GM23338 (cell line): Measurements from ENCODE around the gene LMAN2L. TPM values are rescaled to one million over a fixed set of nuclear protein-coding genes. Genes with fewer than 3 reads are reported as not detected.

Experiments used
- ATAC-seq: fragments of 200-7000 bp; cut with Tn5 transposase; 3 replicates; pipeline ENCODE4 v1.9.1; 2020
- DNase-seq: peaks from one replicate; pipeline ENCODE4 v3.0.0-alpha.2; 2015; ENCODE audit warnings: low spot score
- H2AFZ ChIP-seq: fragments of 200-600 bp; sonication (generic); 2 replicates; pipeline ENCODE4 v1.8.0; 2016; ENCODE audit warnings: antibody characterized with exemption, mild to moderate bottlenecking, moderate library complexity
- H3F3A ChIP-seq: fragments of 200-600 bp; sonication (generic); replicated peaks from 2 replicates; pipeline ENCODE4 v1.8.0; 2017; ENCODE audit warnings: antibody characterized with exemption, mixed run types, low read depth
- H3K27ac ChIP-seq: fragments of 200-600 bp; sonication (generic); 2 replicates; pipeline ENCODE4 v1.6.1; 2016; ENCODE audit warnings: low read depth
- H3K27me3 ChIP-seq: fragments of 200-600 bp; sonication (generic); 2 replicates; pipeline ENCODE4 v1.8.0; 2016; ENCODE audit warnings: mild to moderate bottlenecking, mixed run types, moderate library complexity; ENCODE audit not compliant: insufficient read depth
- H3K36me3 ChIP-seq: fragments of 200-600 bp; sonication (generic); 2 replicates; pipeline ENCODE4 v1.8.0; 2016; ENCODE audit warnings: mild to moderate bottlenecking; ENCODE audit not compliant: insufficient read depth
- H3K4me1 ChIP-seq: fragments of 200-600 bp; sonication (generic); 2 replicates; pipeline ENCODE4 v1.8.0; 2016; ENCODE audit warnings: mild to moderate bottlenecking, moderate library complexity; ENCODE audit not compliant: insufficient read depth
- H3K4me2 ChIP-seq: fragments of 200-600 bp; sonication (generic); 2 replicates; pipeline ENCODE4 v1.7.1; 2017; ENCODE audit warnings: mixed run types
- H3K4me3 ChIP-seq: fragments of 200-600 bp; sonication (generic); 2 replicates; pipeline ENCODE4 v1.6.1; 2016; ENCODE audit warnings: mixed run types
- H3K79me2 ChIP-seq: fragments of 200-600 bp; sonication (generic); replicated peaks from 2 replicates; pipeline ENCODE4 v1.8.0; 2017; ENCODE audit warnings: mild to moderate bottlenecking; ENCODE audit not compliant: insufficient read depth
- H3K9me2 ChIP-seq: fragments of 200-600 bp; sonication (generic); 2 replicates; pipeline ENCODE4 v1.8.0; 2017; ENCODE audit not compliant: insufficient read depth
- H4K20me1 ChIP-seq: fragments of 200-600 bp; sonication (generic); replicated peaks from 2 replicates; pipeline ENCODE4 v1.8.0; 2017; ENCODE audit warnings: mild to moderate bottlenecking; ENCODE audit not compliant: insufficient read depth
- H3K27ac Mint-ChIP-seq: 2 replicates; pipeline ENCODE4 v1.8.0; 2020; ENCODE audit warnings: inconsistent platforms, mild to moderate bottlenecking, moderate library complexity, mixed read lengths
- H3K27me3 Mint-ChIP-seq: 3 replicates; pipeline ENCODE4 v1.8.0; 2022; ENCODE audit warnings: low read depth, mild to moderate bottlenecking, moderate library complexity, mixed read lengths, inconsistent platforms; ENCODE audit not compliant: insufficient read depth, poor library complexity
- H3K36me3 Mint-ChIP-seq: 3 replicates; pipeline ENCODE4 v1.8.0; 2021; ENCODE audit warnings: low read depth, mild to moderate bottlenecking, inconsistent platforms, moderate library complexity, mixed read lengths
- H3K4me1 Mint-ChIP-seq: 3 replicates; pipeline ENCODE4 v1.8.0; 2020; ENCODE audit warnings: mild to moderate bottlenecking, inconsistent platforms, mixed read lengths
- H3K4me3 Mint-ChIP-seq: 3 replicates; pipeline ENCODE4 v1.8.0; 2021; ENCODE audit warnings: moderate library complexity, mild to moderate bottlenecking, inconsistent platforms, mixed read lengths
- H3K9me3 Mint-ChIP-seq: 3 replicates; pipeline ENCODE4 v1.8.0; 2020; ENCODE audit warnings: moderate library complexity, mild to moderate bottlenecking, inconsistent platforms, mixed read lengths
- CREB1 ChIP-seq: fragments of 250-450 bp; sonication (Bioruptor Pico); IDR thresholded peaks from 2 replicates; pipeline ENCODE4 v1.5.0; 2020; ENCODE audit warnings: low read depth, mild to moderate bottlenecking, moderate library complexity
- CTCF ChIP-seq, 2 experiments: fragments of 200-600 bp in 1 of 2; sonication (generic) in 1 of 2; conservative IDR thresholded peaks; 2 replicates each; pipeline versions ENCODE4 v1.5.1 to v1.6.1; 2016 to 2017; ENCODE audit warnings: antibody characterized with exemption in 2 of 2, low read depth in 2 of 2, mild to moderate bottlenecking in 2 of 2, moderate library complexity in 1 of 2
- ETS1 ChIP-seq: IDR thresholded peaks from 2 replicates; pipeline ENCODE4 v1.6.1; 2016; ENCODE audit warnings: antibody characterized with exemption
- EZH2 ChIP-seq: fragments of 200-600 bp; sonication (generic); IDR thresholded peaks from one replicate; pipeline ENCODE4 v1.8.0; 2017; ENCODE audit warnings: antibody characterized with exemption, mild to moderate bottlenecking, low read depth; ENCODE audit not compliant: unreplicated experiment
- EZH2phosphoT487 ChIP-seq: fragments of 200-600 bp; sonication (generic); IDR thresholded peaks from one replicate; pipeline ENCODE4 v1.8.1; 2018; ENCODE audit warnings: antibody characterized with exemption; ENCODE audit not compliant: unreplicated experiment
- JUNB ChIP-seq: IDR thresholded peaks from one replicate; pipeline ENCODE4 v1.6.1; 2016; ENCODE audit warnings: antibody characterized with exemption; ENCODE audit not compliant: unreplicated experiment
- NANOG ChIP-seq: IDR thresholded peaks from 2 replicates; pipeline ENCODE4 v1.6.1; 2016; ENCODE audit warnings: antibody characterized with exemption, borderline replicate concordance
- POLR2AphosphoS5 ChIP-seq: IDR thresholded peaks from 2 replicates; pipeline ENCODE4 v1.6.1; 2016; ENCODE audit warnings: antibody characterized with exemption, low read depth
- ZNF114 ChIP-seq: fragments of 250-450 bp; sonication (Bioruptor Pico); IDR thresholded peaks from 2 replicates; pipeline ENCODE4 v1.5.0; 2020; ENCODE audit warnings: mild to moderate bottlenecking, moderate library complexity
- ZNF331 ChIP-seq: fragments of 250-450 bp; sonication (Bioruptor Pico); IDR thresholded peaks from 2 replicates; pipeline ENCODE4 v1.5.0; 2020; ENCODE audit warnings: low read depth, mild to moderate bottlenecking, moderate library complexity
- polyA plus RNA-seq: library from polyadenylated mRNA; unstranded; fragments of >200 nt; fragmentation: Nextera tagmentation; extraction: Ambion mirVana; gene quantifications from 2 replicates; pipeline ENCODE4 v1.2.1, GENCODE V29; 2016
- total RNA-seq: library from RNA; depleted of rRNA; stranded (reverse); fragments of >200 nt; shearing (Covaris generic); gene quantifications from 2 replicates; pipeline ENCODE4 v1.2.3, GENCODE V29; 2014
- TF ChIP-seq, protein P1 (sequence below): IDR thresholded peaks from one replicate; pipeline ENCODE4 v1.6.1; 2018; ENCODE audit warnings: antibody characterized with exemption; ENCODE audit not compliant: unreplicated experiment

LMAN2L gene
- total and polyA plus RNA-seq, 2 experiments from 2014 or later, result 11.8 to 15.8 TPM

DNA sequence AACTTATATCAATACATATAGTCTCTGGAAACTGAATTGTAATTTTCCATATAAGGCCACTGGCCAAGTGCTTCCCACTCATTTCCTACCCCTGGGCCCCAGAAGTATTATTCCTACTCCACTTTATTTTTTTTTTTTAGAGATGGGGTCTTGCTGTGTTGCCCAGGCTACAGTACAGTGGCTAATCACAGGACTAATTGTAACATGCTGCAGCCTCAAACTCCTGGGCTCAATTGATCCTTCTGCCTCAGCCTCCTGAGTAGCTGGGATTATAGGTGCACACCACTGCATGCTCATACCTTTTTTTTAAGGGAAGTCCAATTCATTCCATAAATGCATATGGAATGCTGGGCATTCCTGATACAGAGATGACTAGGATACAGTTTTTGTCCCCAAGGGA is 14.5 kb upstream of the LMAN2L start (continued):
- TF ChIP-seq, protein P1, sequence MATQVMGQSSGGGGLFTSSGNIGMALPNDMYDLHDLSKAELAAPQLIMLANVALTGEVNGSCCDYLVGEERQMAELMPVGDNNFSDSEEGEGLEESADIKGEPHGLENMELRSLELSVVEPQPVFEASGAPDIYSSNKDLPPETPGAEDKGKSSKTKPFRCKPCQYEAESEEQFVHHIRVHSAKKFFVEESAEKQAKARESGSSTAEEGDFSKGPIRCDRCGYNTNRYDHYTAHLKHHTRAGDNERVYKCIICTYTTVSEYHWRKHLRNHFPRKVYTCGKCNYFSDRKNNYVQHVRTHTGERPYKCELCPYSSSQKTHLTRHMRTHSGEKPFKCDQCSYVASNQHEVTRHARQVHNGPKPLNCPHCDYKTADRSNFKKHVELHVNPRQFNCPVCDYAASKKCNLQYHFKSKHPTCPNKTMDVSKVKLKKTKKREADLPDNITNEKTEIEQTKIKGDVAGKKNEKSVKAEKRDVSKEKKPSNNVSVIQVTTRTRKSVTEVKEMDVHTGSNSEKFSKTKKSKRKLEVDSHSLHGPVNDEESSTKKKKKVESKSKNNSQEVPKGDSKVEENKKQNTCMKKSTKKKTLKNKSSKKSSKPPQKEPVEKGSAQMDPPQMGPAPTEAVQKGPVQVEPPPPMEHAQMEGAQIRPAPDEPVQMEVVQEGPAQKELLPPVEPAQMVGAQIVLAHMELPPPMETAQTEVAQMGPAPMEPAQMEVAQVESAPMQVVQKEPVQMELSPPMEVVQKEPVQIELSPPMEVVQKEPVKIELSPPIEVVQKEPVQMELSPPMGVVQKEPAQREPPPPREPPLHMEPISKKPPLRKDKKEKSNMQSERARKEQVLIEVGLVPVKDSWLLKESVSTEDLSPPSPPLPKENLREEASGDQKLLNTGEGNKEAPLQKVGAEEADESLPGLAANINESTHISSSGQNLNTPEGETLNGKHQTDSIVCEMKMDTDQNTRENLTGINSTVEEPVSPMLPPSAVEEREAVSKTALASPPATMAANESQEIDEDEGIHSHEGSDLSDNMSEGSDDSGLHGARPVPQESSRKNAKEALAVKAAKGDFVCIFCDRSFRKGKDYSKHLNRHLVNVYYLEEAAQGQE, result no peak
- TF ChIP-seq JUNB (no peak), ETS1 (no peak), POLR2AphosphoS5 (no peak), CREB1 (no peak), CTCF (conservative IDR thresholded peaks at IDR 0.05; ENCODE audit: low read depth in 2 of 2) (no peak)

DNA sequence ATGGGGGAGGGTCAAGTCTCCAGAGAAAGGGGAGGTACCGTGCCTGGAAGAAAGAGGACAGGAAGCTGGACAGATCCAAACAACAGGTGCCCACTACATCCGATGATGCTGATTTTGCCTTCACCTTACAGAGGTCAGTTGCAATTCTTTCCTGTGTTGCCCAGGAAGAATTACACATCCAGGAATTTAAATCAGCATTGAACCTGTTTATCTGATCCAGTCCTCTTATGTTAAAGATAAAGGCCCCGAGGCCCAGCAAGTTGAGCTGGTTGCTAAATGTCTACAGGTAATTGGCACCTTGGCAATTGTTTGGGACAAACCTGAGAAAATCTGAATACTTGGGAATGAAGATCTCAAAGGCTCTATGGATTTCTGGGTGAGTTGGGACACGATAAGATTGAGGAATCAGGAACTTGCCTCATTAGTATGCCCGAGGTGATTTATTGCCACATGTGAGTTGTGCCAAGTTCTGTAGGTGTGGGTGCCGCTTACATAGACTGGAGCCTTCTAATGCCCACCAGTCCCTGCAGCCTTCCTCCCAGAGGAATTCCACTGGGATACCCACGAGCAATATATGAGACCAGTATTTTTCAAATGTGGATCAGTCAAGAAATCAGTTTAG is 13.9 kb upstream of the LMAN2L start:
- no peak overlapping the region for H3K27ac Mint-ChIP-seq
- Histone ChIP-seq H3F3A (no peaks in the 10 kb centered on the region), H4K20me1 (no peaks in the 10 kb centered on the region), H3K27ac (no peak overlapping the region), H3K36me3 (no peaks in the 10 kb centered on the region), H2AFZ (no peak overlapping the region; the same call in 1 of the 2 replicates), H3K4me3 (no peak overlapping the region), H3K79me2 (no peaks in the 10 kb centered on the region), H3K27me3 (no peaks in the 10 kb centered on the region), H3K4me1 (no peaks in the 10 kb centered on the region; the same call in 1 of the 2 replicates), H3K9me2 (no peaks in the 10 kb centered on the region), H3K4me2 (no peak overlapping the region)
- ATAC-seq (no peak), DNase-seq (no peak)
- H3K9me3 Mint-ChIP-seq, result no peaks in the 10 kb centered on the region
- peaks cover 13% of the 10 kb centered on the region for H3K27me3 Mint-ChIP-seq
- peaks cover 3% of the 10 kb centered on the region for H3K4me1 Mint-ChIP-seq
- no peak overlapping the region for H3K4me3 Mint-ChIP-seq
- no peaks in the 10 kb centered on the region for H3K36me3 Mint-ChIP-seq
- no peak for TF ChIP-seq EZH2
- TF ChIP-seq, protein P1, result no peak
- TF ChIP-seq ETS1, result no peak
- no peak for TF ChIP-seq CTCF (conservative IDR thresholded peaks at IDR 0.05; ENCODE audit: low read depth in 2 of 2)
- TF ChIP-seq ZNF114 (CRISPR knock-in tag), result no peak
- TF ChIP-seq EZH2phosphoT487, result no peak
- TF ChIP-seq JUNB, result no peak
- TF ChIP-seq ZNF331 (CRISPR knock-in tag), result no peak
- TF ChIP-seq NANOG, result no peak
- no peak for TF ChIP-seq CREB1
- no peak for TF ChIP-seq POLR2AphosphoS5
